ENCODE data around the gene MICAL2. TPM values are rescaled to one million over a fixed set of nuclear protein-coding genes. Genes with fewer than 3 reads are reported as not detected.

The MICAL2 gene
- total and polyA plus RNA-seq, 10 of the 15 experiments (the other 5 are each of a cell fraction or from before 2014, with no cell fraction given) = 0.90 to 5.6 (median 2.4) TPM

DNA sequence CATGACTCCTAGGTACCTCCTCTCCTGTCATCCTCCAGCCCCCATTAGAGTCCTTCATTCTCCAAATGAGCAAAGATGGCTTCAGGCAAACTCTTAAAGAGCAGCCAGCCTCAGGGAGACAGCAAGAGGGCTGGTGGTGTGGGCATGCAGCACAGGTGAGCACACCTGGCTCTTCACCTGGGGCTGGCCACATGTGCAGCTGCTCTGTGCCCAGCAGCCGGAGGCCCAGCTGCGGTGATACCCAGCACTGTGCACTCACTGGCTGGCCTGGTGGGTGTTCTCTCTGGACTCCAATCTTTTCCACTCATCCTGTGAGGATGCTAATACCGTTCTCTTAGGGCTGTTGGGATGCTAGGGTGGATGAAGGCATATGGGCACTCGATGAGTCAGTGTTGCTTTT, 160.9 kb downstream of the MICAL2 start (continued):
- TF ChIP-seq ZBTB11 (CRISPR knock-in tag; IDR thresholded peaks at IDR 0.05) = no peak

- no peaks in the 10 kb centered on the region for H4K20me1 ChIP-seq (ENCODE audit: control insufficient read depth, insufficient read depth)
- H3K9ac ChIP-seq (ENCODE audit: control insufficient read depth, insufficient read depth, low read length) = no peak overlapping the region
- no TSS peak for BruUV-seq (replicated peaks)
- H3K27me3 ChIP-seq (replicated peaks in 1 of 2; ENCODE audit: control insufficient read depth in 2 of 2, insufficient read depth in 2 of 2, low read length in 1 of 2) = no peaks in the 10 kb centered on the region; a peak in 2 of 4 replicates
- POLR2A ChIA-PET = no interaction called here
- no peaks in the 10 kb centered on the region for H3K36me3 ChIP-seq (ENCODE audit: control insufficient read depth in 2 of 2, insufficient read depth in 2 of 2, low read length in 1 of 2)
- FAIRE-seq (no peak), ATAC-seq (no peak), DNase-seq (ENCODE audit: low read depth, low spot score) (no peak)
- WGBS (ENCODE audit: insufficient coverage, insufficient replicate concordance, low lambda C conversion rate, missing lambda C conversion rate) = 2% methylated on average over 6 of the region's 6 CpGs
- no peaks in the 10 kb centered on the region for H3K9me3 ChIP-seq (replicated peaks; ENCODE audit: control insufficient read depth, insufficient read depth, low read length)
- CTCF ChIA-PET = interaction anchor here (1.2 to 2.0 kb wide), 2 partner anchors 10 to 17 kb away, joined by 3 to 8 read pairs; no protein-coding TSS in a partner anchor
- H2AFZ ChIP-seq (ENCODE audit: control insufficient read depth, low read depth, low read length) = no peak overlapping the region
- no peaks in the 10 kb centered on the region for H3K79me2 ChIP-seq (ENCODE audit: control insufficient read depth, insufficient read depth, low read length)
- SMC1A ChIA-PET (ENCODE audit: uncharacterized antibody, unreplicated experiment) = no interaction called here
- H3K27ac ChIP-seq (ENCODE audit: control insufficient read depth, insufficient read depth) = no peak overlapping the region
- in situ Hi-C loops (cut with MboI) = no loop called here
- H3K4me1 ChIP-seq (ENCODE audit: control insufficient read depth, insufficient read depth, low read length) = no peaks in the 10 kb centered on the region
- RAD21 ChIA-PET (ENCODE audit: unreplicated experiment) = interaction anchor here (2.0 kb wide), 1 partner anchor 10 kb away, joined by 6 read pairs; no protein-coding TSS in a partner anchor
- H3K4me3 ChIP-seq = no peak overlapping the region
- no peak overlapping the region for H3K4me2 ChIP-seq (ENCODE audit: control insufficient read depth, insufficient read depth)
- intact Hi-C loops (cut with micrococcal nuclease; ENCODE audit: unreplicated experiment) = no loop called here
- TF ChIP-seq, protein P1, sequence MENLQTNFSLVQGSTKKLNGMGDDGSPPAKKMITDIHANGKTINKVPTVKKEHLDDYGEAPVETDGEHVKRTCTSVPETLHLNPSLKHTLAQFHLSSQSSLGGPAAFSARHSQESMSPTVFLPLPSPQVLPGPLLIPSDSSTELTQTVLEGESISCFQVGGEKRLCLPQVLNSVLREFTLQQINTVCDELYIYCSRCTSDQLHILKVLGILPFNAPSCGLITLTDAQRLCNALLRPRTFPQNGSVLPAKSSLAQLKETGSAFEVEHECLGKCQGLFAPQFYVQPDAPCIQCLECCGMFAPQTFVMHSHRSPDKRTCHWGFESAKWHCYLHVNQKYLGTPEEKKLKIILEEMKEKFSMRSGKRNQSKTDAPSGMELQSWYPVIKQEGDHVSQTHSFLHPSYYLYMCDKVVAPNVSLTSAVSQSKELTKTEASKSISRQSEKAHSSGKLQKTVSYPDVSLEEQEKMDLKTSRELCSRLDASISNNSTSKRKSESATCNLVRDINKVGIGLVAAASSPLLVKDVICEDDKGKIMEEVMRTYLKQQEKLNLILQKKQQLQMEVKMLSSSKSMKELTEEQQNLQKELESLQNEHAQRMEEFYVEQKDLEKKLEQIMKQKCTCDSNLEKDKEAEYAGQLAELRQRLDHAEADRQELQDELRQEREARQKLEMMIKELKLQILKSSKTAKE (IDR thresholded peaks at IDR 0.05; ENCODE audit: low read depth, poor library complexity, severe bottlenecking) = no peak
- TF ChIP-seq YY1 (IDR thresholded peaks at IDR 0.05; ENCODE audit: low read depth, low read length) (no peak), CUX1 (IDR thresholded peaks at IDR 0.05; ENCODE audit: insufficient replicate concordance, low read depth, low read length) (no peak), SUPT20H (IDR thresholded peaks at IDR 0.05; ENCODE audit: borderline replicate concordance, control insufficient read depth, low read depth, low read length) (no peak), STAT3 (IDR thresholded peaks at IDR 0.05; ENCODE audit: low read depth, low read length) (no peak), IRF5 (IDR thresholded peaks at IDR 0.05; ENCODE audit: borderline replicate concordance) (no peak)
Observed at GRCh38 chr11:12271826-12272366, 161.5 kb downstream of the MICAL2 start.
